SHP77 treated with DMSO at 0.1 percent for 48 hours (cell line): Measurements from ENCODE around the gene PHF20.
"Not testable (repeated sequence)": the region's sequence is repeated elsewhere in the genome, so short reads cannot be mapped to it uniquely, and the experiment has no call there.

Experiments
- DNase-seq: peaks from one replicate; lab custom pipeline; 2025; lab: John Stamatoyannopoulos, UW

Gene PHF20

GRCh38 chr20:35776513-35777101, 4.8 kb downstream of the PHF20 start:
- no peak for DNase-seq

GRCh38 chr20:35783811-35784210, 12.0 kb downstream of the PHF20 start:
- not testable (repeated sequence) for DNase-seq

GRCh38 chr20:35785541-35785940, 13.7 kb downstream of the PHF20 start:
- not testable (repeated sequence) for DNase-seq

GRCh38 chr20:35788796-35789195, 17.0 kb downstream of the PHF20 start:
- no peak for DNase-seq

GRCh38 chr20:35791097-35791496, 19.3 kb downstream of the PHF20 start:
- no peak for DNase-seq

- no peak for DNase-seq
Measured at GRCh38 chr20:35791821-35792220, 20.0 kb downstream of the PHF20 start.

- no peak for DNase-seq
Measured at GRCh38 chr20:35792740-35793139, 20.9 kb downstream of the PHF20 start.

- no peak for DNase-seq
Measured at GRCh38 chr20:35796571-35796970, 24.8 kb downstream of the PHF20 start.

- no peak for DNase-seq
Measured at GRCh38 chr20:35801865-35802264, 30.1 kb downstream of the PHF20 start.

- no peak for DNase-seq
Measured at GRCh38 chr20:35806075-35806474, 34.3 kb downstream of the PHF20 start.

- DNase-seq, result no peak
Measured at GRCh38 chr20:35807877-35808276, 36.1 kb downstream of the PHF20 start.

GRCh38 chr20:35820715-35821114, 48.9 kb downstream of the PHF20 start:
- DNase-seq, result no peak

GRCh38 chr20:35821807-35822242, 50.0 kb downstream of the PHF20 start:
- DNase-seq, result no peak

- no peak for DNase-seq
Measured at GRCh38 chr20:35823147-35823546, 51.3 kb downstream of the PHF20 start.

GRCh38 chr20:35823937-35824336, 52.1 kb downstream of the PHF20 start:
- no peak for DNase-seq

GRCh38 chr20:35826397-35826998, 54.7 kb downstream of the PHF20 start:
- no peak for DNase-seq

- no peak for DNase-seq
Measured at GRCh38 chr20:35828434-35828833, 56.6 kb downstream of the PHF20 start.

- no peak for DNase-seq
Measured at GRCh38 chr20:35828916-35829315, 57.1 kb downstream of the PHF20 start.

- DNase-seq, result no peak
Measured at GRCh38 chr20:35830264-35830663, 58.4 kb downstream of the PHF20 start.

- no peak for DNase-seq
Measured at GRCh38 chr20:35831029-35831428, 59.2 kb downstream of the PHF20 start.

GRCh38 chr20:35831971-35832370, 60.2 kb downstream of the PHF20 start:
- DNase-seq, result no peak

GRCh38 chr20:35833241-35833640, 61.4 kb downstream of the PHF20 start:
- no peak for DNase-seq

- no peak for DNase-seq
Measured at GRCh38 chr20:35837577-35838195, 65.9 kb downstream of the PHF20 start.

- DNase-seq, result no peak
Measured at GRCh38 chr20:35838205-35838604, 66.4 kb downstream of the PHF20 start.
